GM12874 (cell line): ENCODE measurements around the gene SHANK1.

Experiments
- CTCF ChIP-seq: IDR thresholded peaks from 2 replicates; pipeline ENCODE4 v1.5.1; 2011; ENCODE audit warnings: low read depth, mild to moderate bottlenecking, control low read depth, low read length, moderate library complexity; ENCODE audit not compliant: insufficient read depth

The SHANK1 gene

GRCh38 chr19:50728084-50728737 lies 8.6 kb upstream of the SHANK1 start:
- no peak for TF ChIP-seq CTCF

- TF ChIP-seq CTCF = no peak
Observed at GRCh38 chr19:50725911-50726230, 6.3 kb upstream of the SHANK1 start.

GRCh38 chr19:50725218-50725910 lies 5.8 kb upstream of the SHANK1 start:
- TF ChIP-seq CTCF = no peak

- TF ChIP-seq CTCF = peak; percentile 81
Observed at GRCh38 chr19:50724522-50725217, 5.1 kb upstream of the SHANK1 start.

GRCh38 chr19:50723735-50724521 lies 4.3 kb upstream of the SHANK1 start:
- TF ChIP-seq CTCF = no peak

- no peak for TF ChIP-seq CTCF
Observed at GRCh38 chr19:50723069-50723468, 3.5 kb upstream of the SHANK1 start, which contains the start of gene CLEC11A. CLEC11A (plus strand) TSS chr19:50723364; CDS start chr19:50723526, 162 bp downstream.

- TF ChIP-seq CTCF = no peak
Observed at GRCh38 chr19:50722201-50723013, 2.8 kb upstream of the SHANK1 start.
